ENCODE measurements around the gene TBC1D4. TPM values are rescaled to one million over a fixed set of nuclear protein-coding genes. Genes with fewer than 3 reads are reported as not detected.

The TBC1D4 gene
- total and polyA plus RNA-seq, 9 donors = 26.2 to 91.3 (median 52.6) TPM

- Histone ChIP-seq H3K27ac (no peak overlapping the region), H3K4me3 (no peak overlapping the region), H3K36me3 (no peaks in the 10 kb centered on the region), H3K27me3 (no peaks in the 10 kb centered on the region), H3K4me1 (ENCODE audit: insufficient read depth) (no peaks in the 10 kb centered on the region), H3K9me3 (no peaks in the 10 kb centered on the region)
- TF ChIP-seq EP300 (IDR thresholded peaks at IDR 0.05) = no peak
- TF ChIP-seq CTCF (IDR thresholded peaks at IDR 0.05) = no peak
- TF ChIP-seq POLR2A (IDR thresholded peaks at IDR 0.05) = no peak
- no peak for DNase-seq
- intact Hi-C loops (cut with DNase I) = no loop called here
- 64 to 77% (median 66%) methylated on average over 2 of the region's 2 CpGs for WGBS, 3 donors
These were observed 136.8 kb downstream of the TBC1D4 start for GRCh38 chr13:75345193-75345592.

- no peak for DNase-seq
- Histone ChIP-seq H3K9me3 (no peaks in the 10 kb centered on the region), H3K4me3 (no peak overlapping the region), H3K27me3 (no peaks in the 10 kb centered on the region), H3K4me1 (ENCODE audit: insufficient read depth) (no peaks in the 10 kb centered on the region), H3K36me3 (no peaks in the 10 kb centered on the region), H3K27ac (no peak overlapping the region)
- intact Hi-C loops (cut with DNase I) = no loop called here
- no peak for TF ChIP-seq EP300 (IDR thresholded peaks at IDR 0.05)
- TF ChIP-seq CTCF (IDR thresholded peaks at IDR 0.05) = no peak
- no peak for TF ChIP-seq POLR2A (IDR thresholded peaks at IDR 0.05)
- 91 to 92% (median 91%) methylated on average over 5 of the region's 5 CpGs for WGBS, 3 donors
These were observed 140.9 kb downstream of the TBC1D4 start for GRCh38 chr13:75341028-75341427.

- H3K27ac ChIP-seq = no peak overlapping the region
- DNase-seq = no peak
- H3K4me1 ChIP-seq (ENCODE audit: insufficient read depth) = no peaks in the 10 kb centered on the region
- no peaks in the 10 kb centered on the region for H3K9me3 ChIP-seq
- H3K36me3 ChIP-seq = no peaks in the 10 kb centered on the region
- 89 to 99% (median 96%) methylated on average over 7 of the region's 7 CpGs for WGBS, 3 donors
- TF ChIP-seq CTCF (IDR thresholded peaks at IDR 0.05) (no peak), EP300 (IDR thresholded peaks at IDR 0.05) (no peak), POLR2A (IDR thresholded peaks at IDR 0.05) (no peak)
- intact Hi-C loops (cut with DNase I) = no loop called here
- H3K4me3 ChIP-seq = no peak overlapping the region
- H3K27me3 ChIP-seq = no peaks in the 10 kb centered on the region
These were observed 142.2 kb downstream of the TBC1D4 start for GRCh38 chr13:75339635-75340374.

GRCh38 chr13:75334634-75335447 is 147.1 kb downstream of the TBC1D4 start:
- no peaks in the 10 kb centered on the region for H3K27me3 ChIP-seq
- intact Hi-C loops (cut with DNase I) = no loop called here
- peaks cover 2% of the 10 kb centered on the region for H3K4me1 ChIP-seq (ENCODE audit: insufficient read depth)
- H3K9me3 ChIP-seq = no peaks in the 10 kb centered on the region
- WGBS, 3 donors = 83 to 96% (median 88%) methylated on average over 10 of the region's 10 CpGs
- H3K36me3 ChIP-seq = no peaks in the 10 kb centered on the region
- H3K27ac ChIP-seq = no peak overlapping the region
- DNase-seq = no peak
- no peak overlapping the region for H3K4me3 ChIP-seq
- TF ChIP-seq POLR2A (IDR thresholded peaks at IDR 0.05) (no peak), CTCF (IDR thresholded peaks at IDR 0.05) (no peak), EP300 (IDR thresholded peaks at IDR 0.05) (no peak)
